ENCODE measurements around the gene PPARA. TPM values are rescaled to one million over a fixed set of nuclear protein-coding genes. Genes with fewer than 3 reads are reported as not detected.

The PPARA gene
- total and polyA plus RNA-seq, 2 experiments from 2014 or later: 4.7 to 12.6 TPM

- no peak for DNase-seq (ENCODE audit: low spot score)
- Histone ChIP-seq H3K27me3 (ENCODE audit: insufficient read depth) (peaks cover 23% of the 10 kb centered on the region), H2AFZ (no peak overlapping the region), H4K20me1 (replicated peaks; ENCODE audit: insufficient read depth) (no peaks in the 10 kb centered on the region), H3K27ac (ENCODE audit: low read depth) (no peak overlapping the region), H3K36me3 (ENCODE audit: insufficient read depth) (no peaks in the 10 kb centered on the region), H3F3A (replicated peaks; ENCODE audit: low read depth) (no peaks in the 10 kb centered on the region), H3K4me1 (ENCODE audit: insufficient read depth) (peaks cover 5% of the 10 kb centered on the region), H3K4me2 (no peak overlapping the region), H3K79me2 (replicated peaks; ENCODE audit: insufficient read depth) (no peaks in the 10 kb centered on the region), H3K9me2 (ENCODE audit: insufficient read depth) (no peaks in the 10 kb centered on the region), H3K4me3 (no peak overlapping the region)
- H3K27ac Mint-ChIP-seq: no peak overlapping the region
- H3K36me3 Mint-ChIP-seq (ENCODE audit: low read depth): no peaks in the 10 kb centered on the region
- TF ChIP-seq, protein P1, sequence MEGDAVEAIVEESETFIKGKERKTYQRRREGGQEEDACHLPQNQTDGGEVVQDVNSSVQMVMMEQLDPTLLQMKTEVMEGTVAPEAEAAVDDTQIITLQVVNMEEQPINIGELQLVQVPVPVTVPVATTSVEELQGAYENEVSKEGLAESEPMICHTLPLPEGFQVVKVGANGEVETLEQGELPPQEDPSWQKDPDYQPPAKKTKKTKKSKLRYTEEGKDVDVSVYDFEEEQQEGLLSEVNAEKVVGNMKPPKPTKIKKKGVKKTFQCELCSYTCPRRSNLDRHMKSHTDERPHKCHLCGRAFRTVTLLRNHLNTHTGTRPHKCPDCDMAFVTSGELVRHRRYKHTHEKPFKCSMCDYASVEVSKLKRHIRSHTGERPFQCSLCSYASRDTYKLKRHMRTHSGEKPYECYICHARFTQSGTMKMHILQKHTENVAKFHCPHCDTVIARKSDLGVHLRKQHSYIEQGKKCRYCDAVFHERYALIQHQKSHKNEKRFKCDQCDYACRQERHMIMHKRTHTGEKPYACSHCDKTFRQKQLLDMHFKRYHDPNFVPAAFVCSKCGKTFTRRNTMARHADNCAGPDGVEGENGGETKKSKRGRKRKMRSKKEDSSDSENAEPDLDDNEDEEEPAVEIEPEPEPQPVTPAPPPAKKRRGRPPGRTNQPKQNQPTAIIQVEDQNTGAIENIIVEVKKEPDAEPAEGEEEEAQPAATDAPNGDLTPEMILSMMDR (conservative IDR thresholded peaks at IDR 0.05; ENCODE audit: low read depth in 2 of 2): no peak
- H3K4me3 Mint-ChIP-seq: no peak overlapping the region
- no peak for ATAC-seq
- H3K4me1 Mint-ChIP-seq: peaks cover 6% of the 10 kb centered on the region; the same call in 2 of the 3 replicates
- H3K27me3 Mint-ChIP-seq (ENCODE audit: insufficient read depth, low read depth, poor library complexity): peaks cover 30% of the 10 kb centered on the region
- H3K9me3 Mint-ChIP-seq: no peaks in the 10 kb centered on the region
Observed at GRCh38 chr22:46146329-46146728, 4.0 kb upstream of the PPARA start.

- Histone ChIP-seq H3K4me3 (no peak overlapping the region), H3K36me3 (ENCODE audit: insufficient read depth) (no peaks in the 10 kb centered on the region), H2AFZ (no peak overlapping the region), H3K9me2 (ENCODE audit: insufficient read depth) (no peaks in the 10 kb centered on the region), H3K79me2 (replicated peaks; ENCODE audit: insufficient read depth) (no peaks in the 10 kb centered on the region), H3K4me2 (no peak overlapping the region), H3F3A (replicated peaks; ENCODE audit: low read depth) (no peaks in the 10 kb centered on the region), H3K27me3 (ENCODE audit: insufficient read depth) (peaks cover 30% of the 10 kb centered on the region), H4K20me1 (replicated peaks; ENCODE audit: insufficient read depth) (no peaks in the 10 kb centered on the region), H3K4me1 (ENCODE audit: insufficient read depth) (peaks cover 8% of the 10 kb centered on the region), H3K27ac (ENCODE audit: low read depth) (no peak overlapping the region)
- ATAC-seq (no peak), DNase-seq (ENCODE audit: low spot score) (no peak)
- H3K27me3 Mint-ChIP-seq (ENCODE audit: insufficient read depth, low read depth, poor library complexity): peaks cover 38% of the 10 kb centered on the region
- no peak overlapping the region for H3K4me3 Mint-ChIP-seq
- H3K9me3 Mint-ChIP-seq: no peaks in the 10 kb centered on the region
- no peak overlapping the region for H3K27ac Mint-ChIP-seq
- peaks cover 6% of the 10 kb centered on the region; the same call in 2 of the 3 replicates for H3K4me1 Mint-ChIP-seq
- H3K36me3 Mint-ChIP-seq (ENCODE audit: low read depth): no peaks in the 10 kb centered on the region
- no peak for TF ChIP-seq ZNF331 (CRISPR knock-in tag; IDR thresholded peaks at IDR 0.05; ENCODE audit: low read depth)
- no peak for TF ChIP-seq NANOG (IDR thresholded peaks at IDR 0.05; ENCODE audit: borderline replicate concordance)
- TF ChIP-seq, protein P1 (conservative IDR thresholded peaks at IDR 0.05; ENCODE audit: low read depth in 2 of 2): no peak
- TF ChIP-seq, protein P2, sequence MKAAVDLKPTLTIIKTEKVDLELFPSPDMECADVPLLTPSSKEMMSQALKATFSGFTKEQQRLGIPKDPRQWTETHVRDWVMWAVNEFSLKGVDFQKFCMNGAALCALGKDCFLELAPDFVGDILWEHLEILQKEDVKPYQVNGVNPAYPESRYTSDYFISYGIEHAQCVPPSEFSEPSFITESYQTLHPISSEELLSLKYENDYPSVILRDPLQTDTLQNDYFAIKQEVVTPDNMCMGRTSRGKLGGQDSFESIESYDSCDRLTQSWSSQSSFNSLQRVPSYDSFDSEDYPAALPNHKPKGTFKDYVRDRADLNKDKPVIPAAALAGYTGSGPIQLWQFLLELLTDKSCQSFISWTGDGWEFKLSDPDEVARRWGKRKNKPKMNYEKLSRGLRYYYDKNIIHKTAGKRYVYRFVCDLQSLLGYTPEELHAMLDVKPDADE (IDR thresholded peaks at IDR 0.05): no peak
- no peak for TF ChIP-seq ZNF114 (CRISPR knock-in tag; IDR thresholded peaks at IDR 0.05)
- TF ChIP-seq JUNB (IDR thresholded peaks at IDR 0.05; ENCODE audit: unreplicated experiment): no peak
- TF ChIP-seq EZH2 (IDR thresholded peaks at IDR 0.05; ENCODE audit: low read depth, unreplicated experiment): no peak
- TF ChIP-seq STAT1 (IDR thresholded peaks at IDR 0.05; ENCODE audit: unreplicated experiment): no peak
- no peak for TF ChIP-seq ZNF462 (CRISPR knock-in tag; IDR thresholded peaks at IDR 0.05)
- no peak for TF ChIP-seq CREB1 (CRISPR knock-in tag; IDR thresholded peaks at IDR 0.05; ENCODE audit: low read depth)
Observed at GRCh38 chr22:46147061-46147460, 3.3 kb upstream of the PPARA start.

Data from GM23338 (cell line).